ENCODE measurements around the gene CBLN3.

DNA sequence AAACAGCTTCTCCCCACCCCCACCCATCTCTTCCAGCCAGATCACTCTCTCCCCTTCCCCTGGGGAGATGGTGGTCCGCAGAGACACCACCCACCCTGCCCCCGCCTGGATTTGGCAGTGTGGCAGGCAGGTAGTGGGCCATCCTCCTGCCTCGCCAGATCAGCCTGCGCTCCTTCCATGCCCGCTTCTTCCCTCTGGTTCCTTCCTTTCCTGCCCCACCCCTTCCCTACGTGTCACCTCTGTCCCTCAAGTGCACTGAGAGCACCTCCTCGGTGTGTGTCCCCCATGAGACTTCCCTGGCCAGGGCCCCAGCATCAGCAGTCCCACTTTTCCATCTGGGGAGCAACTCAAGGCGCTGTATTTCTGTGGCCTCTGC is 30.0 kb downstream of the CBLN3 start:
- TF ChIP-seq CTCF (IDR thresholded peaks at IDR 0.05) (no peak), POLR2A (IDR thresholded peaks at IDR 0.05) (no peak)
